ENCODE data around the gene C22orf39.

GRCh38 chr22:19483481-19484244, 36.2 kb upstream of the C22orf39 start:
- TF ChIP-seq, protein P1, sequence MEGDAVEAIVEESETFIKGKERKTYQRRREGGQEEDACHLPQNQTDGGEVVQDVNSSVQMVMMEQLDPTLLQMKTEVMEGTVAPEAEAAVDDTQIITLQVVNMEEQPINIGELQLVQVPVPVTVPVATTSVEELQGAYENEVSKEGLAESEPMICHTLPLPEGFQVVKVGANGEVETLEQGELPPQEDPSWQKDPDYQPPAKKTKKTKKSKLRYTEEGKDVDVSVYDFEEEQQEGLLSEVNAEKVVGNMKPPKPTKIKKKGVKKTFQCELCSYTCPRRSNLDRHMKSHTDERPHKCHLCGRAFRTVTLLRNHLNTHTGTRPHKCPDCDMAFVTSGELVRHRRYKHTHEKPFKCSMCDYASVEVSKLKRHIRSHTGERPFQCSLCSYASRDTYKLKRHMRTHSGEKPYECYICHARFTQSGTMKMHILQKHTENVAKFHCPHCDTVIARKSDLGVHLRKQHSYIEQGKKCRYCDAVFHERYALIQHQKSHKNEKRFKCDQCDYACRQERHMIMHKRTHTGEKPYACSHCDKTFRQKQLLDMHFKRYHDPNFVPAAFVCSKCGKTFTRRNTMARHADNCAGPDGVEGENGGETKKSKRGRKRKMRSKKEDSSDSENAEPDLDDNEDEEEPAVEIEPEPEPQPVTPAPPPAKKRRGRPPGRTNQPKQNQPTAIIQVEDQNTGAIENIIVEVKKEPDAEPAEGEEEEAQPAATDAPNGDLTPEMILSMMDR (IDR thresholded peaks at IDR 0.05): no peak
- no peak for TF ChIP-seq POLR2A (IDR thresholded peaks at IDR 0.05)
